Transverse colon (tissue), 4 donors: Measurements from ENCODE around the gene UVRAG.

Experiments used
- EP300 ChIP-seq: sonication (generic); formaldehyde crosslinking; IDR thresholded peaks from one replicate; pipeline ENCODE4 v1.6.1; 2017; ENCODE audit warnings: antibody characterized with exemption, low read depth
- POLR2A ChIP-seq: fragments of 450-650 bp; IDR thresholded peaks from one replicate; pipeline ENCODE4 v1.6.1; 2016; ENCODE audit warnings: antibody characterized with exemption, mild to moderate bottlenecking, moderate library complexity
- POLR2AphosphoS5 ChIP-seq, 3 donors: sonication (generic); formaldehyde crosslinking; IDR thresholded peaks; one replicate each; pipeline ENCODE4 v1.6.1; 2016; ENCODE audit warnings: antibody characterized with exemption in 3 of 3
- TF ChIP-seq, protein P1 (sequence below), 5 experiments: fragments of 200-600 bp in 3 of 5; fragments of 450-650 bp in 2 of 5; sonication (generic) in 3 of 5; IDR thresholded peaks; 1 replicate in 2 of 5; 2 replicates in 3 of 5; pipeline ENCODE4 v1.5.1; 2016 to 2017; ENCODE audit warnings: antibody characterized with exemption in 5 of 5, inconsistent platforms in 3 of 5, mild to moderate bottlenecking in 2 of 5, moderate library complexity in 1 of 5

GRCh38 chr11:76162336-76163288 is 347.6 kb downstream of the UVRAG start:
- TF ChIP-seq POLR2A (no peak), EP300 (no peak), POLR2AphosphoS5 (IDR thresholded peaks at IDR 0.05) (no peak)
- TF ChIP-seq, protein P1, sequence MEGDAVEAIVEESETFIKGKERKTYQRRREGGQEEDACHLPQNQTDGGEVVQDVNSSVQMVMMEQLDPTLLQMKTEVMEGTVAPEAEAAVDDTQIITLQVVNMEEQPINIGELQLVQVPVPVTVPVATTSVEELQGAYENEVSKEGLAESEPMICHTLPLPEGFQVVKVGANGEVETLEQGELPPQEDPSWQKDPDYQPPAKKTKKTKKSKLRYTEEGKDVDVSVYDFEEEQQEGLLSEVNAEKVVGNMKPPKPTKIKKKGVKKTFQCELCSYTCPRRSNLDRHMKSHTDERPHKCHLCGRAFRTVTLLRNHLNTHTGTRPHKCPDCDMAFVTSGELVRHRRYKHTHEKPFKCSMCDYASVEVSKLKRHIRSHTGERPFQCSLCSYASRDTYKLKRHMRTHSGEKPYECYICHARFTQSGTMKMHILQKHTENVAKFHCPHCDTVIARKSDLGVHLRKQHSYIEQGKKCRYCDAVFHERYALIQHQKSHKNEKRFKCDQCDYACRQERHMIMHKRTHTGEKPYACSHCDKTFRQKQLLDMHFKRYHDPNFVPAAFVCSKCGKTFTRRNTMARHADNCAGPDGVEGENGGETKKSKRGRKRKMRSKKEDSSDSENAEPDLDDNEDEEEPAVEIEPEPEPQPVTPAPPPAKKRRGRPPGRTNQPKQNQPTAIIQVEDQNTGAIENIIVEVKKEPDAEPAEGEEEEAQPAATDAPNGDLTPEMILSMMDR (IDR thresholded peaks at IDR 0.05): no peak
